Amniotic epithelial cell (primary cell): ENCODE results near the gene ASIC4.

Experiments
- DNase-seq: peaks from one replicate; pipeline ENCODE4 v3.0.0-alpha.2; 2010; ENCODE audit warnings: low read depth

ASIC4 gene

GRCh38 chr2:219553463-219553963 lies 39.2 kb downstream of the ASIC4 start:
- DNase-seq = no peak

GRCh38 chr2:219554350-219554749 lies 40.1 kb downstream of the ASIC4 start:
- no peak for DNase-seq

- DNase-seq = no peak
These were observed 41.7 kb downstream of the ASIC4 start for GRCh38 chr2:219555956-219556355.

- DNase-seq = no peak
These were observed 42.1 kb downstream of the ASIC4 start for GRCh38 chr2:219556413-219556812.

DNA sequence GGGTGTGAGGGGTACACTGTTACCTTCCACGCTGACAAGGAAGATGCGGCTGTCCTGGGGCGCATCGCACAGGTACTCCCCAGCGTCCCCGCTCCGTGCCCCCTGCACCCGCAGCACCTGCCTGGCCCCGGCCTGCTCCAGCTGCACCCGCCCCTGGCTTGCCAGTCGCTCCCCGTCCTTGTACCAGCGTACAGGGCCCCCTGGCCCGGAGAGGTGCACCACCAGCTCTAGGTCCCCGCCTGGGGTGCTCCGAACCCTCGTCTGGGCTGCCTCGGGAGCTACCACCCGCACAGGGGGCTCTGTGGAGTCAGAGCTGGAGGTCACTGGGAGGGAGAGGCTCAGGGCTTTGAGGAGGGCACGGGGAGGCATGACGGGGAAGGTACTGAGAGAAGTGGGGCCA lies 43.0 kb downstream of the ASIC4 start:
- no peak for DNase-seq

DNA sequence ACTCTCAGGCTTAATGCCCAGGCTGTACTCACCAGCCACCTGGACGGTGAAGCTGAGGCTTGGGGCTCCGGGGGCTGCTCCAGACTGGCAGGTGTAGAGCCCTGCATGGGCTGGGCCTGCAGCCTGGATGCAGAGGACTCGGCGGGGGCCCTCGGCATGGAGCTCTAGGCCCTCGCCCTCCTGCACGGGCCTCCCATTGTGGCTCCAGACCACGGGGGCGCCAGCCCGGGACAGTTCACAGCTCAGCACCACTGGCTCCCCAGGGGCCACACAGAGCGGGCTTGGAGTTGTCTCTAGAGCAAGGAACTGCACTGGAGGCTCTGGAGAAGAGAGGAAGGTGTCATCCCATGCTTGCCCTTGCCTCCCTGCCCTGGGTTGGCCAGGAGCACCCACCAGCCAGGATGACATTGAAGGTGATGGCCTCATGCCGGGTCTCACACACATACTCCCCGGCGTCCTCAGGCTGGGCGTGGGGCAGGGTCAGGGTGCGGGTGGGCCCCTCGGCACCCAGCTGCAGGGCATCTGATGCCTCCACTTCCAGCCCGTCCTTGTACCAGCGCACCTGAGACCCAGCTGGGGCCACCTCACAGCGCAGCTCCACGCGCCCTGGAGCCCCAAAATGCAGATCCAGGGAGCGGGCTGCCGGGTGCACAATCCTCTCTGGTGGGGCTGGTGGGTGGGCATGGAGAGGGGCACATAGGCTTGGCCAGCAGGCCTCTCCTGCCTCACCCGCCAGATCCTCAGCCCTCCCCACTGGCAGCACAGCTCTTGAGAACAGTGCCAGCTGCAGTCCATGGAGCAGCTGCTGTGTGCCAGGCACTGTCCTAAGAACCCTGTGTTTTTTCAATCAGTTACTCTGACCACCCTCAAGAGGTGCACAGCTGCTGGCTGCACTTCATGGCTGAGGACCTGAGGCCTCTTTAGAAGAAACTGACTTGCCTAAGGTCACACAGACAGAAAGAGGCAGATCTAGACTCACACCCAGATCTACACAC lies 43.8 kb downstream of the ASIC4 start:
- DNase-seq = no peak

DNA sequence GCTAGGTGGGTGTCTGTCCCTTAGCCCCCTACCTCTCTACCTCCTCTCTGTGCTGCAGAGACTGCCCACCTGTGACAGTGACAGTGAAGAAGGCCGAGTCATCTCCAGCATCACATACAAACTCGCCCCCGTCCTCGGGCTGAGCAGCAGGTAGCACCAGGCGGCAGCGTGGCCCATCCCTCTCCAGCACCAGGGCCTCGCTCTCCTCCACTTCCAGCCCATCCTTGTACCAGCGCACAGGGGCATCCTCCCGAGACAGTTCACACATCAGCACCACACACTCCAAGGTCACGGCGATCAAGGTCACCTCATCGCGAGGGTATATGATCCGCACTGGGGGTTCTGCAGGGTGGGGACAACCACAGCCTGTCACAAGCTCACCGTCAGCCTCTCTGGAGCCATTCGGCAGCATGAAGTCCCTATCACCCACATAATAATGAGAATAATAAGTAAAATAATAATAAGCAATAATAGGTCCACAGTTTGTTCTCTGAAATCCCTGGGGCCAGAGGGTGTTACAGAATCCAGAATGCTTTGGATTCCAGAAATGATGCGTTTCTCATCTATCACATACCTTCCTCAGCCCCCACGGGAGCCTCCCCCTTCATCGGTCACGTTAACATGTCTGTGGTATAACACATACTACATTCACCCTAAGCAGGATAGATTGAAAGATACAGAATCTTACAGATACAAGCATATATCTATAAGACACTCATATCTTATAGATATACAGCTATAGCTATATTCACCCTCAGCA lies 45.1 kb downstream of the ASIC4 start:
- peak; percentile 52 for DNase-seq

GRCh38 chr2:219560037-219560892 lies 46.0 kb downstream of the ASIC4 start:
- DNase-seq = no peak

- no peak for DNase-seq
These were observed 46.6 kb downstream of the ASIC4 start for GRCh38 chr2:219560893-219561178.

- DNase-seq = no peak
These were observed 47.1 kb downstream of the ASIC4 start for GRCh38 chr2:219561179-219562048.

DNA sequence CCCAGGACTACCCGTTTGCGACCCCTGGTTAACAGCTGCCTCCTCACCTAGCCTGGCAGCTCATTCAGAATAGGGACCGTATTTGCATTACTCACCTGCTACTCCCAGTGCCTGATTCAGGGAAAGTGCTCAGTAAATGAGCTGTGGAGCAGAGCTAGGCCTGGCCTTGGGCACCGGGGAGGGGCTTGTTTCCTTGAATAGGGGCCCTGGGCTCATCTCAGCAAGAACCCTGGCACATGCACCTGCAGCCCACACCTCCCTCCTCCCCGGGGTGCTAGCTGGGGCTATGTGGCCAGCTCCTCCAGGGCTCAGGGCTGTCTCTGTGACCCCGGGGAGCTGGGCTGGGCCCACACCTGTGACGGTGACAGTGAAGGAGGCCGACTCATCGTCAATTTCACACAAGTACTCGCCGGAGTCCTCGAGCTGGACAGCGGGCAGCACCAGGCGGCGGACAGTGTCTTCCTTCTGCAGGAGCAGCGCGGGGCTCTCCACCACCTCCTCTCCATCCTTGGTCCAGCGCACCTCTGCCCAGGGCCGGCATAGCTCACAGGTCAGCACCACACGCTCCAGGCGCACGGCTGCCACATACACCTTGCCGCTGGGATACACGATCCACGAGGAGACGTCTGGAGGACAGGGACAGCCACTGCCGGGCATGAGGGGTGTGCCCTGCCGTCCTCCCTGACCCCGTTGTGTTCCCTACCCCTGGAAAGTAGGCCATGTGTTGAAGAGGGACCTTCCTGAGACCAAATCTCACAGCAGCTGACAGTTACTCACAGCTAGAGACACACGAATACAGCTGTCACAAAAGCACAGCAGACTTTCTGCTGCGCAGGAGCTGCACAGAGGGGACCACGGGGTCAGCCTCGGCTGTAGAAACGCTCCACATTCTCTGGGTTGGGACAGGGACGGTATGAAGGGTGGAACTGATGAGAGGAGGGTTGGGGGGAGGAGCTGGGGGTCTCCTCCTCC lies 48.1 kb downstream of the ASIC4 start:
- no peak for DNase-seq

- DNase-seq = no peak
These were observed 49.1 kb downstream of the ASIC4 start for GRCh38 chr2:219563271-219563928.

- no peak for DNase-seq
These were observed 51.1 kb downstream of the ASIC4 start for GRCh38 chr2:219565130-219566080.

GRCh38 chr2:219566640-219567039 lies 52.4 kb downstream of the ASIC4 start:
- no peak for DNase-seq

GRCh38 chr2:219567131-219567530 lies 52.8 kb downstream of the ASIC4 start:
- DNase-seq = no peak

- DNase-seq = no peak
These were observed 53.6 kb downstream of the ASIC4 start for GRCh38 chr2:219567791-219568361.

GRCh38 chr2:219569041-219569440 lies 54.8 kb downstream of the ASIC4 start:
- no peak for DNase-seq

- DNase-seq = no peak
These were observed 55.4 kb downstream of the ASIC4 start for GRCh38 chr2:219569635-219570034.
